HEK293T (cell line): ENCODE data around the gene PRDM9.
"Not testable (repeated sequence)": the region's sequence is repeated elsewhere in the genome, so short reads cannot be mapped to it uniquely, and the experiment has no call there.

Experiments
- ELF4 ChIP-seq: fragments of 450-650 bp; IDR thresholded peaks from 2 replicates; pipeline ENCODE4 v1.6.1; 2017; ENCODE audit warnings: antibody characterized with exemption
- NFRKB ChIP-seq: fragments of 450-650 bp; IDR thresholded peaks from 2 replicates; pipeline ENCODE4 v1.6.1; 2016; ENCODE audit warnings: mild to moderate bottlenecking, moderate library complexity
- TARDBP ChIP-seq: fragments of 450-650 bp; IDR thresholded peaks from 2 replicates; pipeline ENCODE4 v1.6.1; 2016

DNA sequence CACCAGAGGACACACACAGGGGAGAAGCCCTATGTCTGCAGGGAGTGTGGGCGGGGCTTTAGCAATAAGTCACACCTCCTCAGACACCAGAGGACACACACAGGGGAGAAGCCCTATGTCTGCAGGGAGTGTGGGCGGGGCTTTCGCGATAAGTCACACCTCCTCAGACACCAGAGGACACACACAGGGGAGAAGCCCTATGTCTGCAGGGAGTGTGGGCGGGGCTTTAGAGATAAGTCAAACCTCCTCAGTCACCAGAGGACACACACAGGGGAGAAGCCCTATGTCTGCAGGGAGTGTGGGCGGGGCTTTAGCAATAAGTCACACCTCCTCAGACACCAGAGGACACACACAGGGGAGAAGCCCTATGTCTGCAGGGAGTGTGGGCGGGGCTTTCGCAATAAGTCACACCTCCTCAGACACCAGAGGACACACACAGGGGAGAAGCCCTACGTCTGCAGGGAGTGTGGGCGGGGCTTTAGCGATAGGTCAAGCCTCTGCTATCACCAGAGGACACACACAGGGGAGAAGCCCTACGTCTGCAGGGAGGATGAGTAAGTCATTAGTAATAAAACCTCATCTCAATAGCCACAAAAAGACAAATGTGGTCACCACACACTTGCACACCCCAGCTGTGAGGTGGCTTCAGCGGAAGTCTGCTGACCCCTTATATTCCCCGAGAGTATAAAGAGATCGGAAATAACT, 20.0 kb downstream of the PRDM9 start:
- TF ChIP-seq ELF4, TARDBP, NFRKB: not testable (repeated sequence)
